HepG2 (cell line): ENCODE measurements around the gene MFAP5. TPM values are rescaled to one million over a fixed set of nuclear protein-coding genes. Genes with fewer than 3 reads are reported as not detected.

Experiments
- ATAC-seq: fragments of 200-7000 bp; cut with Tn5 transposase; 3 replicates; pipeline ENCODE4 v1.9.1; 2020; ENCODE audit warnings: mild to moderate bottlenecking, moderate library complexity
- BruUV-seq: library from RNA; stranded (reverse); fragments of 400-500 nt; replicated peaks from 2 replicates; lab custom pipeline; 2021; lab: Mats Ljungman, UMichigan
- CTCF ChIA-PET: fragments of 300-600 bp; formaldehyde crosslinking; extraction: SDS; loops from one replicate; lab custom pipeline; 2021; ENCODE audit warnings: low total read pairs, inconsistent platforms, low intra/inter-chr PET ratio; lab: Yijun Ruan, JAX
- POLR2A ChIA-PET: fragments of 350-600 bp; sonication (Branson Sonifier 250); formaldehyde crosslinking; loops from one replicate; lab custom pipeline; 2020; ENCODE audit warnings: antibody characterized with exemption, inconsistent platforms; lab: Yijun Ruan, JAX
- DNase-seq: peaks from one replicate; pipeline ENCODE4 v3.0.0-alpha.2; 2015; ENCODE audit warnings: low spot score
- FAIRE-seq: peaks from 3 replicates; lab custom pipeline; 2011; peaks lifted over from hg19 to GRCh38; lab: Jason Lieb, UNC
- H2AFZ ChIP-seq: one replicate; pipeline ENCODE4 v1.6.1; 2011; ENCODE audit warnings: low read length, inconsistent platforms
- H3K27ac ChIP-seq: fragments of 300-600 bp; 3 replicates; pipeline ENCODE4 v1.8.0; 2011; ENCODE audit warnings: mixed run types, mild to moderate bottlenecking, mixed read lengths, low read length, inconsistent platforms; ENCODE audit not compliant: insufficient read depth; ENCODE audit errors: extremely low read length
- H3K27me3 ChIP-seq, 2 experiments: fragments of 200-600 bp in 1 of 2; 2 replicates in 1 of 2; 3 replicates in 1 of 2; pipeline versions ENCODE4 v1.6.0 to v1.8.0; 2011; ENCODE audit warnings: low read length in 2 of 2, mild to moderate bottlenecking in 2 of 2, moderate library complexity in 2 of 2, inconsistent platforms in 1 of 2; ENCODE audit not compliant: insufficient read depth in 2 of 2, control insufficient read depth in 1 of 2
- H3K36me3 ChIP-seq, 2 experiments: fragments of 200-600 bp in 1 of 2; replicated peaks in 1 of 2; 2 replicates in 1 of 2; 3 replicates in 1 of 2; pipeline versions ENCODE4 v1.5.1 to v1.8.0; 2011; ENCODE audit warnings: low read length in 2 of 2, inconsistent platforms in 1 of 2; ENCODE audit not compliant: insufficient read depth in 2 of 2, control insufficient read depth in 1 of 2
- H3K4me1 ChIP-seq: 2 replicates; pipeline ENCODE4 v1.5.1; 2012; ENCODE audit warnings: low read length, inconsistent platforms; ENCODE audit not compliant: insufficient read depth
- H3K4me2 ChIP-seq: 2 replicates; pipeline ENCODE4 v1.6.0; 2011; ENCODE audit warnings: low read depth, low read length, inconsistent platforms
- H3K4me3 ChIP-seq, 3 experiments: fragments of 200-600 bp in 1 of 3; sonication (generic), shearing (Covaris generic) in 1 of 3; replicated peaks in 1 of 3; 2 replicates each; pipeline ENCODE4 v1.5.1; 2011 to 2016; ENCODE audit warnings: low read length in 3 of 3, inconsistent platforms in 2 of 3, low read depth in 2 of 3, mild to moderate bottlenecking in 2 of 3, control low read depth in 1 of 3, mixed read lengths in 1 of 3; ENCODE audit not compliant: insufficient read depth in 1 of 3
- H3K79me2 ChIP-seq: one replicate; pipeline ENCODE4 v1.6.1; 2011; ENCODE audit warnings: low read length, inconsistent platforms; ENCODE audit not compliant: insufficient read depth
- H3K9ac ChIP-seq: 2 replicates; pipeline ENCODE4 v1.6.0; 2011; ENCODE audit warnings: mild to moderate bottlenecking, low read depth, low read length, inconsistent platforms; ENCODE audit not compliant: insufficient read depth
- H3K9me3 ChIP-seq: 2 replicates; pipeline ENCODE4 v1.5.1; 2012; ENCODE audit warnings: mild to moderate bottlenecking, low read length
- H4K20me1 ChIP-seq: 2 replicates; pipeline ENCODE4 v1.6.0; 2011; ENCODE audit warnings: inconsistent platforms, mild to moderate bottlenecking, low read length, moderate library complexity; ENCODE audit not compliant: insufficient read depth
- CEBPZ ChIP-seq: IDR thresholded peaks from 2 replicates; pipeline ENCODE4 v1.6.1; 2012; ENCODE audit warnings: low read length, improper control_type of control experiment
- CTCF ChIP-seq: sonication (generic); formaldehyde crosslinking; IDR thresholded peaks from 2 replicates; pipeline ENCODE4 v1.5.0; 2020; ENCODE audit warnings: mild to moderate bottlenecking, missing genetic modification reagents, moderate library complexity
- HNRNPL ChIP-seq: fragments of 200-400 bp; formaldehyde crosslinking; IDR thresholded peaks from 2 replicates; pipeline ENCODE4 v1.6.1; 2017; ENCODE audit warnings: mild to moderate bottlenecking, low read depth, low read length
- KLF11 ChIP-seq: IDR thresholded peaks from 2 replicates; pipeline ENCODE4 v1.6.1; 2016; ENCODE audit warnings: missing compliant biosample characterization
- NR2F6 ChIP-seq, 2 experiments: IDR thresholded peaks; 2 replicates each; pipeline ENCODE4 v1.6.1; 2016; ENCODE audit warnings: antibody characterized with exemption in 1 of 2, mild to moderate bottlenecking in 1 of 2
- STAG1 ChIP-seq: sonication (generic); formaldehyde crosslinking; IDR thresholded peaks from 2 replicates; pipeline ENCODE4 v1.4.0; 2020; ENCODE audit warnings: missing genetic modification reagents
- TEF ChIP-seq: sonication (generic); formaldehyde crosslinking; IDR thresholded peaks from 2 replicates; pipeline ENCODE4 v1.5.0; 2020; ENCODE audit warnings: missing genetic modification reagents
- USF2 ChIP-seq, 2 experiments: sonication (generic) in 1 of 2; formaldehyde crosslinking in 1 of 2; IDR thresholded peaks; 2 replicates each; pipeline versions ENCODE4 v1.5.1 to v1.6.1; 2011 to 2020; ENCODE audit warnings: borderline replicate concordance in 1 of 2, low read depth in 1 of 2, low read length in 1 of 2, mild to moderate bottlenecking in 1 of 2, missing genetic modification reagents in 1 of 2, moderate library complexity in 1 of 2
- WGBS: methylation state at CpG from one replicate; pipeline ENCODE4 v1.1.6; 2017; ENCODE audit warnings: low lambda C conversion rate; 5-methylcytosine and 5-hydroxymethylcytosine counted together
- in situ Hi-C: cut with HindIII; loops from 2 replicates; pipeline ENCODE4 v1.10.0; 2017; ENCODE audit warnings: low pct_unique_long_range_greater_than_20kb; ENCODE audit not compliant: extremely low pct_ligation_motif_present
- intact Hi-C: fragments of 100-400 bp; cut with micrococcal nuclease; formaldehyde crosslinking; loops from one replicate; pipeline ENCODE4 v1.10.0; 2022; ENCODE audit not compliant: unreplicated experiment
- polyA plus RNA-seq, 8 experiments: library from polyadenylated mRNA; depleted of rRNA in 3 of 8; stranded (reverse) in 7 of 8; unstranded in 1 of 8; fragments of >200 nt; fragmentation: Illumina TruSeq in 4 of 8; extraction: Trizol in 4 of 8; gene quantifications; 2 replicates each; pipeline versions ENCODE4 v1.2.1 to v1.2.3, GENCODE V29; 2011 to 2016; ENCODE audit warnings: low read depth in 4 of 8, missing spikeins in 1 of 8, mixed read lengths in 1 of 8; ENCODE audit not compliant: insufficient read depth in 1 of 8
- total RNA-seq, 5 experiments: library from RNA; depleted of rRNA; stranded (reverse); fragments of >200 nt; fragmentation: Illumina TruSeq; extraction: Trizol; gene quantifications; 2 replicates each; pipeline ENCODE4 v1.2.3, GENCODE V29; 2016; ENCODE audit warnings: low read depth in 1 of 5

MFAP5 gene
- total and polyA plus RNA-seq, 2 of the 13 experiments (the other 11 are each of a cell fraction or from before 2014, with no cell fraction given): 0.07 TPM; not detected in 1

GRCh38 chr12:8680533-8680932, 17.9 kb upstream of the MFAP5 start:
- H4K20me1 ChIP-seq: no peaks in the 10 kb centered on the region
- no peak for TF ChIP-seq HNRNPL
- TF ChIP-seq CTCF (CRISPR knock-in tag): peak; percentile 25; the same call in 1 of the 2 replicates
- 0 out of 2 replicates have a peak, but pooled peaks have one; percentile 9 for TF ChIP-seq STAG1
- no peaks in the 10 kb centered on the region for H3K4me1 ChIP-seq
- no TSS peak for BruUV-seq
- in situ Hi-C loops: loop anchor here (5.0 kb wide), 2 partner anchors 212 to 362 kb away; no protein-coding TSS in a partner anchor
- H2AFZ ChIP-seq: no peak overlapping the region
- FAIRE-seq (no peak), ATAC-seq (peak; percentile 44; the same call in 1 of the 3 replicates), DNase-seq (no peak)
- H3K79me2 ChIP-seq: no peaks in the 10 kb centered on the region
- intact Hi-C loops: no loop called here
- no peak overlapping the region for H3K27ac ChIP-seq
- 33% methylated on average over 8 of the region's 9 CpGs for WGBS
- ChIA-PET CTCF (interaction anchor here (2.1 kb wide), 1 partner anchor 210 kb away, joined by 14 read pairs; no protein-coding TSS in a partner anchor), POLR2A (no interaction called here)
- H3K9me3 ChIP-seq: no peaks in the 10 kb centered on the region
- 0 out of 5 replicates have a peak, but pooled peaks cover 0 to 2% of the 10 kb centered on the region in 2 experiments for H3K27me3 ChIP-seq
- H3K4me3 ChIP-seq: no peak overlapping the region
- H3K36me3 ChIP-seq: no peaks in the 10 kb centered on the region
- H3K4me2 ChIP-seq: no peak overlapping the region
- no peak overlapping the region for H3K9ac ChIP-seq

- DNase-seq: no peak
- in situ Hi-C loops: no loop called here
- H3K79me2 ChIP-seq: no peaks in the 10 kb centered on the region
- CTCF ChIA-PET: no interaction called here
- no peak overlapping the region for H3K27ac ChIP-seq
- no TSS peak for BruUV-seq
- TF ChIP-seq KLF11 (CRISPR knock-in tag): no peak
- TF ChIP-seq USF2 (IDR thresholded peaks at IDR 0.05; ENCODE audit: low read depth, low read length): no peak
- no peak for TF ChIP-seq USF2 (CRISPR knock-in tag; IDR thresholded peaks at IDR 0.05; ENCODE audit: borderline replicate concordance)
- no peak for TF ChIP-seq NR2F6 (IDR thresholded peaks at IDR 0.05)
- TF ChIP-seq NR2F6 (CRISPR knock-in tag; IDR thresholded peaks at IDR 0.05): no peak
- TF ChIP-seq CEBPZ: no peak
- TF ChIP-seq TEF (CRISPR knock-in tag): no peak
- H3K27me3 ChIP-seq: 0 out of 5 replicates have a peak, but pooled peaks cover 0 to 2% of the 10 kb centered on the region in 2 experiments
- H2AFZ ChIP-seq: no peak overlapping the region
- H3K4me1 ChIP-seq: no peaks in the 10 kb centered on the region
- H3K4me2 ChIP-seq: no peak overlapping the region
- H4K20me1 ChIP-seq: no peaks in the 10 kb centered on the region
- H3K9me3 ChIP-seq: no peaks in the 10 kb centered on the region
- intact Hi-C loops: no loop called here
- no peak for FAIRE-seq
- H3K36me3 ChIP-seq: no peaks in the 10 kb centered on the region
- ATAC-seq: no peak
- WGBS: 54% methylated on average over 3 of the region's 3 CpGs
- no peak overlapping the region for H3K4me3 ChIP-seq
- POLR2A ChIA-PET: no interaction called here
- no peak overlapping the region for H3K9ac ChIP-seq
These were observed 16.1 kb upstream of the MFAP5 start for GRCh38 chr12:8678661-8679111.
